ENCODE results near the gene SRC.

DNA sequence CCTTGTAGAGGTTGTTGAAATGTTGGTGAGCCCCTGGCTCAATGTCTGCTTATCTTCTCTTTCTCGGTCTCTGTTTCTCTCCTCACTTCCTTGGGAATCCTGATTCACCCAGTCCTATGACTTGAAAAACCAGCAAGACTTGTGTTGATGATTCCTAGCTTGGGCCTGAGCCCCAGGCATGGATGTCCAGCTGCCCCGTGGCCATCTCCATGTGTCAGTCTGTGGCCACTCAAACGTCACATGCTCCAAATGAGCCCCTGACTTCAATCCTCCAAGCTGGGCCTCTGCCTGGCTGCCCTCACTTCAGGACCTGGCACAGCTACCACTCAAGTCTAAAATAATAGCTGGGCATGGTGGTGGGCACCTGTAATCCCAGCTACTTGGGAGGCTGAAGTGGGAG is 81.0 kb downstream of the SRC start:
- TF ChIP-seq, protein P1, sequence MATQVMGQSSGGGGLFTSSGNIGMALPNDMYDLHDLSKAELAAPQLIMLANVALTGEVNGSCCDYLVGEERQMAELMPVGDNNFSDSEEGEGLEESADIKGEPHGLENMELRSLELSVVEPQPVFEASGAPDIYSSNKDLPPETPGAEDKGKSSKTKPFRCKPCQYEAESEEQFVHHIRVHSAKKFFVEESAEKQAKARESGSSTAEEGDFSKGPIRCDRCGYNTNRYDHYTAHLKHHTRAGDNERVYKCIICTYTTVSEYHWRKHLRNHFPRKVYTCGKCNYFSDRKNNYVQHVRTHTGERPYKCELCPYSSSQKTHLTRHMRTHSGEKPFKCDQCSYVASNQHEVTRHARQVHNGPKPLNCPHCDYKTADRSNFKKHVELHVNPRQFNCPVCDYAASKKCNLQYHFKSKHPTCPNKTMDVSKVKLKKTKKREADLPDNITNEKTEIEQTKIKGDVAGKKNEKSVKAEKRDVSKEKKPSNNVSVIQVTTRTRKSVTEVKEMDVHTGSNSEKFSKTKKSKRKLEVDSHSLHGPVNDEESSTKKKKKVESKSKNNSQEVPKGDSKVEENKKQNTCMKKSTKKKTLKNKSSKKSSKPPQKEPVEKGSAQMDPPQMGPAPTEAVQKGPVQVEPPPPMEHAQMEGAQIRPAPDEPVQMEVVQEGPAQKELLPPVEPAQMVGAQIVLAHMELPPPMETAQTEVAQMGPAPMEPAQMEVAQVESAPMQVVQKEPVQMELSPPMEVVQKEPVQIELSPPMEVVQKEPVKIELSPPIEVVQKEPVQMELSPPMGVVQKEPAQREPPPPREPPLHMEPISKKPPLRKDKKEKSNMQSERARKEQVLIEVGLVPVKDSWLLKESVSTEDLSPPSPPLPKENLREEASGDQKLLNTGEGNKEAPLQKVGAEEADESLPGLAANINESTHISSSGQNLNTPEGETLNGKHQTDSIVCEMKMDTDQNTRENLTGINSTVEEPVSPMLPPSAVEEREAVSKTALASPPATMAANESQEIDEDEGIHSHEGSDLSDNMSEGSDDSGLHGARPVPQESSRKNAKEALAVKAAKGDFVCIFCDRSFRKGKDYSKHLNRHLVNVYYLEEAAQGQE (IDR thresholded peaks at IDR 0.05; ENCODE audit: insufficient replicate concordance, low read depth), result no peak
- TF ChIP-seq, protein P2, sequence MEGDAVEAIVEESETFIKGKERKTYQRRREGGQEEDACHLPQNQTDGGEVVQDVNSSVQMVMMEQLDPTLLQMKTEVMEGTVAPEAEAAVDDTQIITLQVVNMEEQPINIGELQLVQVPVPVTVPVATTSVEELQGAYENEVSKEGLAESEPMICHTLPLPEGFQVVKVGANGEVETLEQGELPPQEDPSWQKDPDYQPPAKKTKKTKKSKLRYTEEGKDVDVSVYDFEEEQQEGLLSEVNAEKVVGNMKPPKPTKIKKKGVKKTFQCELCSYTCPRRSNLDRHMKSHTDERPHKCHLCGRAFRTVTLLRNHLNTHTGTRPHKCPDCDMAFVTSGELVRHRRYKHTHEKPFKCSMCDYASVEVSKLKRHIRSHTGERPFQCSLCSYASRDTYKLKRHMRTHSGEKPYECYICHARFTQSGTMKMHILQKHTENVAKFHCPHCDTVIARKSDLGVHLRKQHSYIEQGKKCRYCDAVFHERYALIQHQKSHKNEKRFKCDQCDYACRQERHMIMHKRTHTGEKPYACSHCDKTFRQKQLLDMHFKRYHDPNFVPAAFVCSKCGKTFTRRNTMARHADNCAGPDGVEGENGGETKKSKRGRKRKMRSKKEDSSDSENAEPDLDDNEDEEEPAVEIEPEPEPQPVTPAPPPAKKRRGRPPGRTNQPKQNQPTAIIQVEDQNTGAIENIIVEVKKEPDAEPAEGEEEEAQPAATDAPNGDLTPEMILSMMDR (IDR thresholded peaks at IDR 0.05; ENCODE audit: insufficient read depth, low read length), result no peak

All from HL-60 (cell line).